Adrenal gland (tissue), 5 donors: ENCODE data around the gene GALK2.

Experiments used
- CTCF ChIP-seq, 6 experiments: fragments of 450-650 bp in 4 of 6; fragments of 200-600 bp in 2 of 6; sonication (generic) in 1 of 6; IDR thresholded peaks; 1 replicate in 5 of 6; 2 replicates in 1 of 6; pipeline versions ENCODE4 v1.5.1 to v1.8.0; 2016 to 2021; ENCODE audit warnings: antibody characterized with exemption in 6 of 6, mild to moderate bottlenecking in 2 of 6, moderate library complexity in 1 of 6
- POLR2A ChIP-seq, 2 donors: fragments of 450-650 bp; IDR thresholded peaks; one replicate each; pipeline ENCODE4 v1.6.1; 2017; ENCODE audit warnings: antibody characterized with exemption in 2 of 2, mild to moderate bottlenecking in 2 of 2, moderate library complexity in 1 of 2
- donor health status: DM: no; HTN: no; CAD: no.

DNA sequence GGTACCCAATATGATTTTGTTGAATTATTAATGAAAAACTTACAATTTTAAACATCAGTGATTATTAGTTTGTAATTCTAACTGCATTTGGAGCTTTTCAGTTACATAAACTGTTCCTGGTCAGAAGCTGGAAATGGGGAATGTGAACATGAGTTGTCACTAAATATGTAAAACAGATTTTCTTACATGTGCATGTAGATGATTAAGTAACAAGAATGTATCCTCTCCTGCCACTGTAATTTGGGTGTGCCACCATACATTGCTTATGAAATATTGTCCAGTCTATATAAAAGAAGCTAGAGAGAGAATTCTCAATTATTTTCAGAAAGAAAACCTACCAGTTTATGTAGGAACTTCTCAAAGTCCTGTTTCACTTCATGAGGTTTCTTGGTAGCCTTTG, 161.4 kb downstream of the GALK2 start:
- no peak for TF ChIP-seq CTCF (IDR thresholded peaks at IDR 0.05)
- TF ChIP-seq POLR2A (IDR thresholded peaks at IDR 0.05): no peak
